Measurements from ENCODE around the gene FARS2. TPM values are rescaled to one million over a fixed set of nuclear protein-coding genes. Genes with fewer than 3 reads are reported as not detected.

Gene FARS2
- total and polyA plus RNA-seq, 9 of the 15 experiments (the other 6 are each of a cell fraction or from before 2014, with no cell fraction given) = 16.5 to 62.2 (median 27.0) TPM

- no peak for TF ChIP-seq ZNF398 (CRISPR knock-in tag; IDR thresholded peaks at IDR 0.05)
- TF ChIP-seq EGR1 (conservative IDR thresholded peaks at IDR 0.05) = no peak
- TF ChIP-seq ZNF75A (CRISPR knock-in tag; IDR thresholded peaks at IDR 0.05) = no peak
- TF ChIP-seq ZNF408 (CRISPR knock-in tag; IDR thresholded peaks at IDR 0.05; ENCODE audit: low read depth) = no peak
- no peak for TF ChIP-seq RBM39 (optimal IDR thresholded peaks at IDR 0.05; ENCODE audit: low read depth, low read length)
- TF ChIP-seq AFF1 (IDR thresholded peaks at IDR 0.05; ENCODE audit: low read depth in 1 of 2, partially characterized antibody in 2 of 2) = no peak
- TF ChIP-seq ZBTB5 (IDR thresholded peaks at IDR 0.05) = no peak
- TF ChIP-seq MEF2A (IDR thresholded peaks at IDR 0.05; ENCODE audit: control insufficient read depth, low read depth, low read length) = no peak
- TF ChIP-seq ZNF175 (CRISPR knock-in tag; IDR thresholded peaks at IDR 0.05; ENCODE audit: low read depth) = peak; percentile 41; the same call in 1 of the 2 replicates
- TF ChIP-seq SNRNP70 (optimal IDR thresholded peaks at IDR 0.05; ENCODE audit: low read depth, low read length) = no peak
- TF ChIP-seq TOE1 (IDR thresholded peaks at IDR 0.05; ENCODE audit: borderline replicate concordance) = peak; percentile 50; the same call in 1 of the 2 replicates
- TF ChIP-seq TOE1 (CRISPR knock-in tag; IDR thresholded peaks at IDR 0.05; ENCODE audit: borderline replicate concordance, low read depth) = no peak
- TF ChIP-seq NFE2L1 (tag; IDR thresholded peaks at IDR 0.05; ENCODE audit: borderline replicate concordance, low read depth) = no peak
- no peak for TF ChIP-seq THAP12 (CRISPR knock-in tag; IDR thresholded peaks at IDR 0.05)
- no peak for TF ChIP-seq ZNF551 (CRISPR knock-in tag; IDR thresholded peaks at IDR 0.05)
- TF ChIP-seq SMARCE1 (IDR thresholded peaks at IDR 0.05) = peak; percentile 73; the same call in 1 of the 2 replicates
- no peak for TF ChIP-seq SOX6 (IDR thresholded peaks at IDR 0.05)
- no peak for TF ChIP-seq HDAC2 (IDR thresholded peaks at IDR 0.05)
Measured at GRCh38 chr6:5541751-5542432, 280.6 kb downstream of the FARS2 start (continued).
